A673 (cell line): ENCODE results near the gene CARM1. TPM values are rescaled to one million over a fixed set of nuclear protein-coding genes. Genes with fewer than 3 reads are reported as not detected.
"Not testable (repeated sequence)": the region's sequence is repeated elsewhere in the genome, so short reads cannot be mapped to it uniquely, and the experiment has no call there.

ENCODE experiments used
- BruUV-seq: library from RNA; stranded (reverse); fragments of 400-500 nt; replicated peaks from 2 replicates; lab custom pipeline; 2021; lab: Mats Ljungman, UMichigan
- CTCF ChIA-PET: fragments of 300-600 bp; sonication (Branson Sonifier 250); formaldehyde crosslinking; loops from one replicate; lab custom pipeline; 2022; ENCODE audit warnings: antibody characterized with exemption; lab: Charles Lee
- POLR2A ChIA-PET: fragments of 300-600 bp; sonication (Branson Sonifier 250); formaldehyde crosslinking; loops from one replicate; lab custom pipeline; 2022; ENCODE audit warnings: antibody characterized with exemption; ENCODE audit not compliant: low non-redundant PET; lab: Charles Lee
- DNase-seq: peaks from one replicate; pipeline ENCODE4 v3.0.0-alpha.2; 2015; ENCODE audit warnings: low spot score
- H3K27ac ChIP-seq: fragments of 200-600 bp; sonication (generic); 2 replicates; pipeline ENCODE4 v1.5.1; 2016; ENCODE audit warnings: mixed run types, low read depth, mild to moderate bottlenecking, mixed read lengths, antibody characterized with exemption, low read length; ENCODE audit not compliant: poor library complexity, severe bottlenecking
- H3K27me3 ChIP-seq: fragments of 200-600 bp; sonication (generic); replicated peaks from 2 replicates; pipeline ENCODE4 v1.6.1; 2017; ENCODE audit warnings: mixed run types, low read depth, mild to moderate bottlenecking, mixed read lengths, antibody characterized with exemption, low read length; ENCODE audit not compliant: insufficient read depth, poor library complexity
- H3K36me3 ChIP-seq: fragments of 200-600 bp; sonication (generic); 2 replicates; pipeline ENCODE4 v1.6.1; 2016; ENCODE audit warnings: mixed run types, mild to moderate bottlenecking, mixed read lengths, antibody characterized with exemption, low read length; ENCODE audit not compliant: insufficient read depth, poor library complexity, severe bottlenecking
- H3K4me1 ChIP-seq: fragments of 200-600 bp; sonication (generic); 2 replicates; pipeline ENCODE4 v1.6.1; 2017; ENCODE audit warnings: mixed run types, mild to moderate bottlenecking, mixed read lengths, antibody characterized with exemption, low read length; ENCODE audit not compliant: insufficient read depth, poor library complexity, severe bottlenecking
- H3K4me3 ChIP-seq: fragments of 200-600 bp; sonication (generic); 2 replicates; pipeline ENCODE4 v1.5.1; 2016; ENCODE audit warnings: low read depth, mixed run types, mild to moderate bottlenecking, mixed read lengths, low read length; ENCODE audit not compliant: poor library complexity, severe bottlenecking
- H3K9me3 ChIP-seq: fragments of 200-600 bp; sonication (generic); 2 replicates; pipeline ENCODE4 v1.6.1; 2016; ENCODE audit warnings: mixed run types, low read depth, mild to moderate bottlenecking, mixed read lengths, antibody characterized with exemption, low read length; ENCODE audit not compliant: poor library complexity, severe bottlenecking
- CTCF ChIP-seq: fragments of 300-800, 200-600 bp; sonication (generic); conservative IDR thresholded peaks from 2 replicates; pipeline ENCODE4 v1.5.1; 2017; ENCODE audit warnings: low read depth, mild to moderate bottlenecking, antibody characterized with exemption, low read length, moderate library complexity, mixed read lengths
- EZH2 ChIP-seq: fragments of 200-600 bp; sonication (generic); IDR thresholded peaks from 2 replicates; pipeline ENCODE4 v1.6.1; 2017; ENCODE audit warnings: borderline replicate concordance, low read depth, mild to moderate bottlenecking, mixed read lengths, antibody characterized with exemption, low read length; ENCODE audit not compliant: poor library complexity, severe bottlenecking
- intact Hi-C: fragments of 100-400 bp; cut with micrococcal nuclease; formaldehyde crosslinking; loops from one replicate; pipeline ENCODE4 v1.10.0; 2022; ENCODE audit not compliant: unreplicated experiment
- total RNA-seq: library from RNA; stranded (reverse); gene quantifications from 2 replicates; pipeline ENCODE4 v1.2.3, GENCODE V29; 2021

The CARM1 gene
- total RNA-seq, 1 experiment from 2014 or later: 78.7 TPM

GRCh38 chr19:10868872-10869547, 2.3 kb upstream of the CARM1 start:
- CTCF ChIA-PET: no interaction called here
- TF ChIP-seq CTCF (no peak), EZH2 (no peak)
- no peak for DNase-seq
- no peak overlapping the region for H3K27ac ChIP-seq
- no peaks in the 10 kb centered on the region for H3K27me3 ChIP-seq
- intact Hi-C loops: loop anchor here (10.0 kb wide), 1 partner anchor 284 kb away; the partner anchor contains the start of gene AP1M2
- H3K9me3 ChIP-seq: no peaks in the 10 kb centered on the region
- POLR2A ChIA-PET: no interaction called here
- H3K4me1 ChIP-seq: peaks cover 14% of the 10 kb centered on the region
- no TSS peak for BruUV-seq
- H3K36me3 ChIP-seq: no peaks in the 10 kb centered on the region
- no peak overlapping the region for H3K4me3 ChIP-seq

- not testable (repeated sequence) for H3K27me3 ChIP-seq, H3K27ac ChIP-seq, DNase-seq, H3K4me3 ChIP-seq, BruUV-seq, H3K9me3 ChIP-seq, H3K36me3 ChIP-seq
- ChIA-PET CTCF (interaction anchor here (0.6 kb wide), 1 partner anchor 303 kb away, joined by 11 read pairs; no protein-coding TSS in a partner anchor), POLR2A (interaction anchor here (1.0 kb wide), 1 partner anchor 15 kb away, joined by 3 read pairs; no protein-coding TSS in a partner anchor)
- intact Hi-C loops: loop anchor here (5.0 to 10.0 kb wide), 2 partner anchors 57 to 285 kb away; partner anchors contain the start of genes AP1M2, TIMM29 and YIPF2
- H3K4me1 ChIP-seq: peaks cover 11% of the 10 kb centered on the region
Observed at GRCh38 chr19:10869872-10870311, 1.5 kb upstream of the CARM1 start.

GRCh38 chr19:10870501-10870954, 825 bp upstream of the CARM1 start:
- TF ChIP-seq CTCF (no peak), EZH2 (no peak)
- H3K36me3 ChIP-seq: no peaks in the 10 kb centered on the region
- intact Hi-C loops: loop anchor here (5.0 kb wide), 1 partner anchor 57 kb away; the partner anchor contains the start of genes TIMM29 and YIPF2
- no TSS peak for BruUV-seq
- ChIA-PET CTCF (interaction anchor here (0.5 to 1.0 kb wide), 5 partner anchors 12 to 304 kb away, joined by 3 to 11 read pairs (median 7); partner anchors contain the start of gene DNM2), POLR2A (interaction anchor here (1.0 to 1.1 kb wide), 2 partner anchors 16 to 35 kb away, joined by 3 to 11 read pairs; no protein-coding TSS in a partner anchor)
- H3K4me1 ChIP-seq: peaks cover 11% of the 10 kb centered on the region
- H3K27ac ChIP-seq: peak overlapping the region; percentile 55
- no peaks in the 10 kb centered on the region for H3K27me3 ChIP-seq
- H3K9me3 ChIP-seq: no peaks in the 10 kb centered on the region
- H3K4me3 ChIP-seq: peak overlapping the region; percentile 43
- DNase-seq: no peak
